Subcutaneous abdominal adipose tissue (tissue), 5 donors: ENCODE data around the gene BCO1.
"Not testable (repeated sequence)": the region's sequence is repeated elsewhere in the genome, so short reads cannot be mapped to it uniquely, and the experiment has no call there.

Experiments used
- H3K27ac ChIP-seq: one replicate; pipeline ENCODE4 v1.7.0; 2013; ENCODE audit warnings: low read depth, mild to moderate bottlenecking, inconsistent platforms, low read length, moderate library complexity
- H3K27me3 ChIP-seq, 5 donors: one replicate each; pipeline ENCODE4 v1.7.0; 2013; ENCODE audit warnings: low read length in 5 of 5, inconsistent platforms in 1 of 5; ENCODE audit not compliant: control insufficient read depth in 5 of 5, insufficient read depth in 4 of 5
- H3K36me3 ChIP-seq, 5 donors: one replicate each; pipeline ENCODE4 v1.7.0; 2013; ENCODE audit warnings: low read length in 5 of 5; ENCODE audit not compliant: control insufficient read depth in 5 of 5, insufficient read depth in 5 of 5
- H3K4me1 ChIP-seq, 5 donors: one replicate each; pipeline ENCODE4 v1.7.0; 2013; ENCODE audit warnings: low read length in 5 of 5, mild to moderate bottlenecking in 3 of 5, moderate library complexity in 1 of 5; ENCODE audit not compliant: control insufficient read depth in 5 of 5, insufficient read depth in 5 of 5
- H3K4me3 ChIP-seq, 5 donors: one replicate each; pipeline ENCODE4 v1.7.0; 2013; ENCODE audit warnings: low read length in 5 of 5, low read depth in 1 of 5
- H3K9ac ChIP-seq, 5 donors: one replicate each; pipeline ENCODE4 v1.7.0; 2013; ENCODE audit warnings: low read length in 5 of 5, mild to moderate bottlenecking in 4 of 5, moderate library complexity in 3 of 5
- H3K9me3 ChIP-seq, 5 donors: one replicate each; pipeline ENCODE4 v1.7.0; 2013; ENCODE audit warnings: low read length in 5 of 5; ENCODE audit not compliant: control insufficient read depth in 5 of 5
- donor health status: healthy.
- donor health status: healthy.
- donor health status: healthy.
- donor health status: healthy.
- donor health status: healthy.

Gene BCO1

GRCh38 chr16:81212830-81213465 is 25.5 kb upstream of the BCO1 start:
- no peaks in the 10 kb centered on the region for H3K4me1 ChIP-seq
- no peak overlapping the region for H3K4me3 ChIP-seq
- no peaks in the 10 kb centered on the region for H3K36me3 ChIP-seq
- no peak overlapping the region for H3K9ac ChIP-seq
- H3K27me3 ChIP-seq, result peaks cover 0 to 25% (median 14%) of the 10 kb centered on the region in 5 donors
- no peak overlapping the region for H3K27ac ChIP-seq
- no peaks in the 10 kb centered on the region for H3K9me3 ChIP-seq

DNA sequence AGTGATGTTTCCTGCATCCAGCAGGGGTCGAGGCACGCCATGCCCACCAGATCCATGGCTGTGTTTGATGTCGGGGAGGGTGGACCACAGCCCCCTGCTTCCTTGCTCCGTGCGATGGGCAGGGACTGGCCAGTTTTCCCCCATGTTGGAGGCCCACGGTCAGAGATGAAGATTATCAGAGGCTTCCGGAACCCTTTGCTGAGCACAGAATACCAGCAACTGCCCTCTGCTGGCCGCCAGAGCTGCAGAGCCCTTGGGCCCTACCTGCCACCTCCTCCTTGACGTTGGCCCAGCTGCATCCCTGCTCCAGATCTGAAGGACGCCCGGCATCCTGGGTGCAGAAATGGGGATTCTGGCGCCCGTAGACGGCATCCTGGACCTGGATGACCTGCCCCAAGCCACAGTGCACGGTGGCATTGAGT is 23.7 kb upstream of the BCO1 start:
- H3K4me3 ChIP-seq, result no peak overlapping the region

DNA sequence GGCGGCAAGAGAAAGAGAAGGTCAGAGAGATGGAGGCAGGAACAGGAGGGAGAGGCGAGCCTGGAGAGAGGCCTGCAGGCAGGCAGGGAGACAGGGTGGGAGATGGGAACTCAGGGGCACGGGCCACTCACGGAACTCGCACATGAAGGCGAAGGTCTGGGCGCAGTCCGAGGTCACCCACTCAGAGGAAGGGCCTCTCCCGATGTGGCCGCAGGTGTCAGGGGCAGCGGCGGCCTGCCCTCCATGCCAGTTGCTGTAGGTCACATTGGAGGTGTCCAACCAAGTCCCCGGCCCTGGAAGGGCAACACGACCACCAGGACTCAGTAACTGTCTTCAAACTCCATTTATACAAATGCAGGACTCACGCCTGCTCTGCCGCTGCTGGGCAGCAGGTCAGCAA is 22.4 kb upstream of the BCO1 start:
- H3K9me3 ChIP-seq, result no peaks in the 10 kb centered on the region
- no peak overlapping the region for H3K4me3 ChIP-seq
- no peaks in the 10 kb centered on the region for H3K4me1 ChIP-seq
- H3K36me3 ChIP-seq, result no peaks in the 10 kb centered on the region
- H3K9ac ChIP-seq, result no peak overlapping the region
- no peak overlapping the region for H3K27ac ChIP-seq
- H3K27me3 ChIP-seq, result peaks cover 0 to 13% (median 8%) of the 10 kb centered on the region in 5 donors

More for the DNA sequence above, 23.7 kb upstream of the BCO1 start:
- Histone ChIP-seq H3K9ac (no peak overlapping the region), H3K36me3 (no peaks in the 10 kb centered on the region), H3K27ac (no peak overlapping the region), H3K9me3 (no peaks in the 10 kb centered on the region), H3K4me1 (no peaks in the 10 kb centered on the region), H3K27me3 (peaks cover 0 to 17% (median 12%) of the 10 kb centered on the region in 5 donors)

GRCh38 chr16:81216706-81217105 is 21.8 kb upstream of the BCO1 start:
- no peak overlapping the region for H3K9ac ChIP-seq
- peaks cover 0 to 9% (median 4%) of the 10 kb centered on the region in 5 donors for H3K27me3 ChIP-seq
- no peaks in the 10 kb centered on the region for H3K4me1 ChIP-seq
- no peak overlapping the region for H3K4me3 ChIP-seq
- H3K9me3 ChIP-seq, result no peaks in the 10 kb centered on the region
- no peaks in the 10 kb centered on the region for H3K36me3 ChIP-seq
- H3K27ac ChIP-seq, result no peak overlapping the region

DNA sequence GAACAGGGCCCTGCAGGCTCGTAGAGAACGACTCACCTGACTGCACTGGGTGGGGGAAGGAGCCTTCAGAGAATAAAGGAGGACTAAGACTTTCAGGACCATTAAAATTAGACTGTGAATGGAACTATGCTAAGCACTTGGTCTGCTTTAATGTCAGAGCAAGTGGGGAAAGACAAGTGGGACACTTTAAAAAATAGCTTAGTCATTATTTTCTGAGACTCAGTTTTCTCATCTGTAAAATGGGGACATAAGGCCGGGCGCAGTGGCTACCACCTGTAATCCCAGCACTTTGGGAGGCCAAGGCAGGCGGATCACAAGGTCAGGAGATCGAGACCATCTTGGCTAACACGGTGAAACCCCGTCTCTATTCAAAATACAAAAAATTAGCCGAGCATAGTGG is 19.3 kb upstream of the BCO1 start:
- Histone ChIP-seq H3K36me3 (no peaks in the 10 kb centered on the region), H3K9ac (no peak overlapping the region), H3K9me3 (no peaks in the 10 kb centered on the region), H3K27ac (no peak overlapping the region), H3K27me3 (peaks cover 0 to 4% (median 0%) of the 10 kb centered on the region in 5 donors), H3K4me1 (peaks cover 0 to 9% (median 0%) of the 10 kb centered on the region in 5 donors), H3K4me3 (no peak overlapping the region)

DNA sequence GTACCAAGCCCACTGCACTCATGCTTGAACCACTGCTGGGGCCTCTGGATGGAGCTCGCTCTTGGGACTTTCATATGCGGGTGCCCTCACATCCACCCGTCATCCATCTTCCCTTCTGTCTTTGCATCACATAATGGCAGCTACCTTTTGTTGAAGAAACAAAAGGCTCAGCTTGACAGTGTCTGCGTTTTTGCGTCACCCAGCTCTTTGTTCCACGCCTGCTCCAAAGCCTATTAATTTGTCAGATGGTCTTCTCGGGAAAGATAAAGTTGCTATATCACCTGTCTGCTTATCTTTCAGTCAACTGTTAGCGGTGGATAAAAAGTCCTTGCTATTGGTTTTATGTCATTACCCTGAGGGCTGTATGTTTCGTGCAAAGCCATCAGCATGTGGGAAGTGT is 18.1 kb upstream of the BCO1 start:
- H3K4me1 ChIP-seq, result peaks cover 0 to 9% (median 2%) of the 10 kb centered on the region in 5 donors
- H3K9ac ChIP-seq, result no peak overlapping the region
- H3K9me3 ChIP-seq, result no peaks in the 10 kb centered on the region
- no peaks in the 10 kb centered on the region for H3K36me3 ChIP-seq
- H3K27ac ChIP-seq, result no peak overlapping the region
- no peaks in the 10 kb centered on the region for H3K27me3 ChIP-seq
- H3K4me3 ChIP-seq, result no peak overlapping the region

GRCh38 chr16:81221731-81222130 is 16.8 kb upstream of the BCO1 start:
- no peak overlapping the region for H3K9ac ChIP-seq
- no peak overlapping the region for H3K4me3 ChIP-seq
- H3K27ac ChIP-seq, result no peak overlapping the region
- no peaks in the 10 kb centered on the region for H3K36me3 ChIP-seq
- peaks cover 0 to 9% (median 2%) of the 10 kb centered on the region in 5 donors for H3K4me1 ChIP-seq
- no peaks in the 10 kb centered on the region for H3K9me3 ChIP-seq
- no peaks in the 10 kb centered on the region for H3K27me3 ChIP-seq

DNA sequence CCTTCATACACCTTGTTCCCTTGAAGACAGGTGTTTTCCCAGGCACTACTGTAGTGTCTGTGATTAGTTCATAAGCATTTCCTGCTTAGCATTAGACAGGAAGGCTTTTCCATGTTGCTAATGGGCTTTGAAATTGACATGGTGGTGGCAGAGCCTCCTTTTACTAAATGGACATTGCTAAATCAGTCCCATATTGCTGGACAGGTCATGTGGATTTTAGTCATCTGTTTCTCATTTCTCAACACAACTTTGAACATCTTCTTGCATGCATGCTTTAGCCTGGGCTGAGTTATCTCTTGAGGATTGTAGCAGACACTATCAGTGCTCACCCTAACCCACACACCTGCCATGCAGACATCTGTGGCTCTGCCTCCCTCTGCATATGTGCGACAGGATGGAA is 13.7 kb upstream of the BCO1 start:
- peaks cover 0 to 9% (median 2%) of the 10 kb centered on the region in 5 donors for H3K4me1 ChIP-seq
- H3K27me3 ChIP-seq, result no peaks in the 10 kb centered on the region
- H3K27ac ChIP-seq, result no peak overlapping the region
- no peaks in the 10 kb centered on the region for H3K9me3 ChIP-seq
- H3K36me3 ChIP-seq, result no peaks in the 10 kb centered on the region
- H3K9ac ChIP-seq, result no peak overlapping the region
- no peak overlapping the region for H3K4me3 ChIP-seq

DNA sequence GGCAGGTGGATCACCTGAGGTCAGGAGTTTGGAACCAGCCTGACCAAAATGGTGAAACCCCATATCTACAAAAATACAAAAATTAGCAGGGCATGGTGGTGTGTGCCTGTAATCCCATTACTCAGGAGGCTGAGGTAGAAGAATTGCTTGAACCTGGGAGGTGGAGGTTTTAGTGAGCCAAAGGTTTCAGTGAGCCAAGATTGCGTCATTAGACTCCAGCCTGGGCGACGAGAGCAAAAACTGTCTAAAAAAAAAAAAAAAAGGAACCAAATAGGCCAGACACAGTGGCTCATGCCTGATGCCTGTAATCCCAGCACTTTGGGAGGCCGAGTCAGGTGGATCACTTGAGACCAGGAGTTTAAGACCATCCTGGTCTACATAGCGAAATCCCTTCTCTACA is 12.8 kb upstream of the BCO1 start:
- H3K9ac ChIP-seq, H3K36me3 ChIP-seq, H3K4me3 ChIP-seq, H3K9me3 ChIP-seq, H3K27ac ChIP-seq, H3K27me3 ChIP-seq, H3K4me1 ChIP-seq: not testable (repeated sequence)

DNA sequence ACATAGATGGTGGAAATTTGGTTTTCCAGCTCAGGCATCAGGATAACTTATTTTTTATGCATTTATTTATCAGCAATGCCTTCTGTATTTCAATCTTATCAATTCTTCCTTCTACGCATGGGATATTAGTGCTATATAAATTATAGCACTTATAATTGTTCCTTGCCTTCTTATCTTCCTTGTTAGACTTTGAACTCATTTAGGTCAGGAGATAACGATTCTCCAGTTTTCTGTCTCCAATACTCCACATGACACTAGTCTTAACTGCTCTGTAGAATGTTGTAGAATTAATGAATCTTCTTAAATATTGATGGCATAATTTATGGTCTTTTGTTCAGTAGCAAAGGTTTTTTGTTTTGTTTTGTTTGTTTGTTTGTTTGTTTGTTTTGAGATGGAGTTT is 10.7 kb upstream of the BCO1 start:
- peaks cover 0 to 4% (median 0%) of the 10 kb centered on the region in 5 donors for H3K27me3 ChIP-seq
- no peak overlapping the region for H3K9ac ChIP-seq
- H3K9me3 ChIP-seq, result no peaks in the 10 kb centered on the region
- H3K4me3 ChIP-seq, result no peak overlapping the region
- H3K27ac ChIP-seq, result no peak overlapping the region
- H3K4me1 ChIP-seq, result peaks cover 0 to 9% (median 2%) of the 10 kb centered on the region in 5 donors
- no peaks in the 10 kb centered on the region for H3K36me3 ChIP-seq
